ENCODE data around the gene FMO5.

Gene FMO5

DNA sequence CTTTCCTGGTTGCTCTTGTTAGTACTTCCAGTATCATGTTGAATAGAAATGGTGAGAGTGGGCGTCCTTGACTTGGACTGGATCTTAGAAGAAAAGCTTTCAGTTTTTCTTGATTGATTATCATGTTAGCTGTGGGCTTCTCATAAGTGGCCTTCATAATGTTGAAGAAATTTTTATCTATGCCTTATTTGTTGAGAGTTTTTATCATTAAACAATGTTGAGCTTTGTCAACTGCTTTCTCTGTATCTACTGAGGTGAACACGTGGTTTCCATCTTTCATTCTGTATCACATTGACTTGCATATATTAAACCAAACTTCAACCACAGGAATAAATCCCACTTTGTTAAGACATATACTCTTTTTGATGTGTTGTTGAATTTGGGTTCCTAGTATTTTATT, 82.3 kb downstream of the FMO5 start:
- no peak for DNase-seq (ENCODE audit: low read depth in 2 of 2)

Measured in activated CD8-positive, alpha-beta memory T cell treated with anti-CD3 and anti-CD28 coated beads for 4 hours (primary cell).